GM12873 (cell line): ENCODE results near the gene ADGRL3.

Experiments
- CTCF ChIP-seq: IDR thresholded peaks from 2 replicates; pipeline ENCODE4 v1.5.1; 2012; ENCODE audit warnings: low read depth, mild to moderate bottlenecking, moderate library complexity, low read length, control low read depth; ENCODE audit not compliant: insufficient read depth; ENCODE audit errors: missing control alignments

The ADGRL3 gene

DNA sequence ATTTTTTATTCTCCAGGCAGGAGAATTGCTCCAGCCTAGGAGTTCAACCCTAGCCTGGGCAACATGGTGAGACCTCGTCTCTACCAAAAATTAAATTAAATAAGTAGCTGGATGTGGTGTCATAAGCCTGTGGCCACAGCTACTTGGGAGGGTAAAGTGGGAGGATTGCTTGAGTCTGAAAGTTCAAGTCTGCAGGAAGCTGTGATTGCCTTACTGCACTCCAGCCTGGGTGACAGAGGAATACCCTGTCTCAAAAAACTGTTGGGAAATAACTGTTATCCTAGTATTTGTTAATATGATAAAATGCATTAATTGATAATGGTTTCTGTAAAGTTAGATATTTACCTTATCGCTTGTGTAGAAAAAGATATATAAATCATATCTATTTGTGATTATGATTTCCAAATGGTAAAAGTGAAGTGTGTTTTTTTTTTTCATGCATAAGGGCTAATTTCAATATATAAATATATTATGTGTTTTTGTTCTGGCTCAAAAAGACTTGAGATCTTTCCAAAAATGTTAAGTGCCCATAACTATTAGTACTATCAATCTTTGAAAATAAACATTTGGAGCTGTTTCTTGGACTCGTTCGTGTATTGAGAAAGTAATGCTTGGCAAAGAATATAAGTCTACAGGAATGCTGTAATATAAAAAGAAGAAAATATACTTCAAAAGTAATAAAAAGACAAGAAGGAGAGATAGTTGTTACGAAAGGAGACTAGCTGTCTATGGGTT lies 396.6 kb downstream of the ADGRL3 start:
- TF ChIP-seq CTCF: no peak

DNA sequence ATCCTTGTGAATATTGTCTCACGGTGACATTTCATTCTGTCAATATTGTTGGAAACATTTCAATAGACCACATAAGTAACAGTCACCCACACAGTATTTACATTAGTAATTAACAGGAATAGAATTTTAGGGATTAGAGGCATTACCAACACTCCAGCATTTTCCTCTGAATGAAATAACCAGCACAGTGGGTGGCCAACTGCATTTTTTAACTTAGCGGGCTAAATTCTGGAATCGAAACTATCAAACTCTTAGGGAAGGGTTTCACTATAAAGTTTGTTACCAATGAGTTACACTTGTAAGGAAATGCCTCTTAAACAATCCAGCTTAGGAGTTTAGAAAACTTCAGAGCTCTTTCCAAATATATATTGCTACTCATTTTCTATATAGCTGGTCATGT lies 403.0 kb downstream of the ADGRL3 start:
- no peak for TF ChIP-seq CTCF

GRCh38 chr4:61604054-61604453 lies 403.9 kb downstream of the ADGRL3 start:
- TF ChIP-seq CTCF: no peak

- no peak for TF ChIP-seq CTCF
These were observed 405.9 kb downstream of the ADGRL3 start for GRCh38 chr4:61605984-61606383.

DNA sequence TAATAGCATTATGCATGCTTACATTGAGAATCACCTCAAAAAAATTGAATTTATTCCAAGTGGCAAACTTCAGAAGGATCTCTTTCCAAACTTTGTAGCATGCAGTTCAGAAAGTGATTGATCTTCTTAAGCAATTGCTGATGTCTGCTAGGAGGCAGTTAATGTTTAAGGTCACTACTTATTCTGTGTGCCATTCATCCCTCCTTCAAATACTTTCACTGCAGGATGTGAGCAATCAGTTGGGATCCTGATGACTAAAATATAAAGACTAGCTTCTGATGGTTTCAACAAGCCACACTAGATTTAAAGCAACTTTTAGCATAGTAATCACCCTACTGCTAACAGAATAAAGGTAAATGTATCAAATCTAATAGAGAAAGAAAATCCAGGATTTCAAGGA lies 414.1 kb downstream of the ADGRL3 start:
- no peak for TF ChIP-seq CTCF

GRCh38 chr4:61619528-61619927 lies 419.4 kb downstream of the ADGRL3 start:
- TF ChIP-seq CTCF: no peak

DNA sequence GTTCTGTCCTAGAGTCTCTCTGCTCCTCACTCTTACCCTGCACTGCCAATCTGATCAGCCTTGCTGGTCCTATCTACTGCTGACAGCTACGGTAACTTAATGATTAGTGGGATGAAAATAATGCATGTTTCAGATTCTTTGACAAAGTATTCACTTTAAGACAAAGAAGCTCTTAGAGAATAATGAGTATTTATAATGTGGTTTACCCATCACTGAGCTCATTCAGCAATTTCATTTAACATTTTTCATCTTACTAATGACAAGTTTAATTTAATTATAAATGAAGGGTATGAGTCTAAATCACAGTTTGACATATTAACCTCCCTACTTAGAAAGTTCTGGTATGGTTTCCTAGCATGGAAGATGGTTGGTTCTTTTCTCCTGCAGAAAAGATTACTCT lies 428.2 kb downstream of the ADGRL3 start:
- TF ChIP-seq CTCF: no peak
